OCI-LY1 (cell line): ENCODE measurements around the gene MRPL43.

Source experiments
- H2AFZ ChIP-seq: fragments of 200-600 bp; sonication (generic), shearing (Covaris generic); 2 replicates; pipeline ENCODE4 v1.6.0; 2014; ENCODE audit warnings: antibody characterized with exemption, mild to moderate bottlenecking, low read length
- H3F3A ChIP-seq: fragments of 200-600 bp; sonication (generic), shearing (Covaris generic); 2 replicates; pipeline ENCODE4 v1.6.0; 2014; ENCODE audit warnings: mild to moderate bottlenecking, antibody characterized with exemption, low read length, moderate library complexity; ENCODE audit not compliant: insufficient read depth
- H3K27ac ChIP-seq: fragments of 200-600 bp; sonication (generic); 2 replicates; pipeline ENCODE4 v1.5.1; 2014; ENCODE audit warnings: low read length, mixed run types, mild to moderate bottlenecking, low read depth; ENCODE audit not compliant: poor library complexity, severe bottlenecking
- H3K27me3 ChIP-seq: fragments of 200-600 bp; sonication (generic); 2 replicates; pipeline ENCODE4 v1.6.0; 2014; ENCODE audit warnings: antibody characterized with exemption, mild to moderate bottlenecking, low read length, moderate library complexity; ENCODE audit not compliant: insufficient read depth
- H3K36me3 ChIP-seq: fragments of 200-600 bp; sonication (generic); 2 replicates; pipeline ENCODE4 v1.6.1; 2014; ENCODE audit warnings: mild to moderate bottlenecking, antibody characterized with exemption, low read length, moderate library complexity, mixed read lengths; ENCODE audit not compliant: insufficient read depth
- H3K4me1 ChIP-seq: fragments of 200-600 bp; sonication (generic); 2 replicates; pipeline ENCODE4 v1.5.1; 2014; ENCODE audit warnings: mild to moderate bottlenecking, low read length, moderate library complexity; ENCODE audit not compliant: insufficient read depth, severe bottlenecking
- H3K4me2 ChIP-seq: fragments of 200-600 bp; sonication (generic), shearing (Covaris generic); 2 replicates; pipeline ENCODE4 v1.6.1; 2014; ENCODE audit warnings: low read length
- H3K4me3 ChIP-seq: fragments of 200-600 bp; sonication (generic); 2 replicates; pipeline ENCODE4 v1.5.1; 2014; ENCODE audit warnings: low read length, low read depth, mild to moderate bottlenecking, mixed read lengths; ENCODE audit not compliant: poor library complexity, severe bottlenecking
- H3K79me2 ChIP-seq: fragments of 200-600 bp; shearing (Covaris generic); 2 replicates; pipeline ENCODE4 v1.6.1; 2016; ENCODE audit warnings: mixed run types, low read length, mixed read lengths; ENCODE audit not compliant: insufficient read depth
- H3K9ac ChIP-seq: fragments of 200-600 bp; sonication (generic), shearing (Covaris generic); 2 replicates; pipeline ENCODE4 v1.6.1; 2014; ENCODE audit warnings: mild to moderate bottlenecking, low read length, mixed read lengths
- H3K9me2 ChIP-seq: fragments of 200-600 bp; sonication (generic), shearing (Covaris generic); 2 replicates; pipeline ENCODE4 v1.6.1; 2014; ENCODE audit warnings: low read depth, mild to moderate bottlenecking, low read length, mixed read lengths
- H3K9me3 ChIP-seq: fragments of 200-600 bp; shearing (Covaris generic); 2 replicates; pipeline ENCODE4 v1.6.1; 2014; ENCODE audit warnings: low read length, mixed read lengths
- H4K20me1 ChIP-seq: fragments of 200-600 bp; sonication (generic), shearing (Covaris generic); 2 replicates; pipeline ENCODE4 v1.6.0; 2016; ENCODE audit warnings: mild to moderate bottlenecking, low read length; ENCODE audit not compliant: insufficient read depth
- CTCF ChIP-seq: fragments of 200-600 bp; sonication (generic), shearing (Covaris generic); IDR thresholded peaks from 2 replicates; pipeline ENCODE4 v1.5.1; 2017; ENCODE audit warnings: mild to moderate bottlenecking, antibody characterized with exemption, low read length, moderate library complexity, mixed read lengths
- EZH2 ChIP-seq: fragments of 200-600 bp; sonication (generic), shearing (Covaris generic); IDR thresholded peaks from 2 replicates; pipeline ENCODE4 v1.8.0; 2017; ENCODE audit warnings: borderline replicate concordance, mixed run types, mild to moderate bottlenecking, antibody characterized with exemption, low read length, moderate library complexity, mixed read lengths

MRPL43 gene

GRCh38 chr10:100967332-100967731, 20.0 kb downstream of the MRPL43 start:
- Histone ChIP-seq H3K4me1 (peaks cover 7% of the 10 kb centered on the region), H3K9me2 (no peaks in the 10 kb centered on the region), H3K36me3 (peaks cover 5% of the 10 kb centered on the region; the same call in 1 of the 2 replicates), H3K79me2 (no peaks in the 10 kb centered on the region), H4K20me1 (no peaks in the 10 kb centered on the region), H3F3A (no peaks in the 10 kb centered on the region), H3K4me3 (no peak overlapping the region), H3K27ac (no peak overlapping the region), H3K27me3 (no peaks in the 10 kb centered on the region), H3K4me2 (no peak overlapping the region), H2AFZ (no peak overlapping the region), H3K9me3 (no peaks in the 10 kb centered on the region), H3K9ac (no peak overlapping the region)
- TF ChIP-seq EZH2: no peak
- TF ChIP-seq CTCF: no peak

GRCh38 chr10:100966887-100967286, 20.4 kb downstream of the MRPL43 start:
- H3K9me2 ChIP-seq: no peaks in the 10 kb centered on the region
- H3K27me3 ChIP-seq: no peaks in the 10 kb centered on the region
- H3K4me2 ChIP-seq: no peak overlapping the region
- H3K36me3 ChIP-seq: peaks cover 9% of the 10 kb centered on the region; the same call in 1 of the 2 replicates
- no peak overlapping the region for H2AFZ ChIP-seq
- no peak overlapping the region for H3K27ac ChIP-seq
- H3K4me1 ChIP-seq: peaks cover 7% of the 10 kb centered on the region
- no peaks in the 10 kb centered on the region for H3K79me2 ChIP-seq
- H3F3A ChIP-seq: no peaks in the 10 kb centered on the region
- no peak for TF ChIP-seq CTCF
- no peak for TF ChIP-seq EZH2
- H4K20me1 ChIP-seq: no peaks in the 10 kb centered on the region
- H3K9me3 ChIP-seq: no peaks in the 10 kb centered on the region
- H3K4me3 ChIP-seq: no peak overlapping the region
- no peak overlapping the region for H3K9ac ChIP-seq

GRCh38 chr10:100965820-100966219, 21.5 kb downstream of the MRPL43 start:
- H3K79me2 ChIP-seq: no peaks in the 10 kb centered on the region
- H3K4me2 ChIP-seq: no peak overlapping the region
- H3K36me3 ChIP-seq: peaks cover 15% of the 10 kb centered on the region; the same call in 1 of the 2 replicates
- no peak overlapping the region for H3K27ac ChIP-seq
- no peaks in the 10 kb centered on the region for H4K20me1 ChIP-seq
- H3K9me3 ChIP-seq: no peaks in the 10 kb centered on the region
- peaks cover 7% of the 10 kb centered on the region for H3K4me1 ChIP-seq
- H3K4me3 ChIP-seq: no peak overlapping the region
- no peaks in the 10 kb centered on the region for H3K9me2 ChIP-seq
- H3K27me3 ChIP-seq: no peaks in the 10 kb centered on the region
- no peak overlapping the region for H2AFZ ChIP-seq
- no peaks in the 10 kb centered on the region for H3F3A ChIP-seq
- TF ChIP-seq CTCF (no peak), EZH2 (no peak)
- no peak overlapping the region for H3K9ac ChIP-seq
